Activated gamma-delta T cell treated with Interleukin-2 at 50 U/mL for 16 hours (primary cell): ENCODE data around the gene KCNIP4.
"Not testable (repeated sequence)": the region's sequence is repeated elsewhere in the genome, so short reads cannot be mapped to it uniquely, and the experiment has no call there.

Experiments used
- DNase-seq: peaks from one replicate; pipeline ENCODE4 v3.0.0-alpha.2; 2020

KCNIP4 gene

GRCh38 chr4:21447301-21448054 is 501.1 kb downstream of the KCNIP4 start:
- DNase-seq: no peak

GRCh38 chr4:21420166-21420565 is 528.4 kb downstream of the KCNIP4 start:
- DNase-seq: no peak

GRCh38 chr4:21415728-21416127 is 532.8 kb downstream of the KCNIP4 start:
- no peak for DNase-seq

- DNase-seq: no peak
Measured at GRCh38 chr4:21413807-21414370, 534.7 kb downstream of the KCNIP4 start.

GRCh38 chr4:21411086-21411485 is 537.5 kb downstream of the KCNIP4 start:
- no peak for DNase-seq

GRCh38 chr4:21410372-21410771 is 538.2 kb downstream of the KCNIP4 start:
- no peak for DNase-seq

GRCh38 chr4:21387683-21388082 is 560.9 kb downstream of the KCNIP4 start:
- DNase-seq: no peak

GRCh38 chr4:21386166-21386780 is 562.3 kb downstream of the KCNIP4 start:
- no peak for DNase-seq

- DNase-seq: no peak
Measured at GRCh38 chr4:21385706-21386105, 562.9 kb downstream of the KCNIP4 start.

- DNase-seq: no peak
Measured at GRCh38 chr4:21384609-21385008, 564.0 kb downstream of the KCNIP4 start.

- no peak for DNase-seq
Measured at GRCh38 chr4:21380861-21381260, 567.7 kb downstream of the KCNIP4 start.

- DNase-seq: no peak
Measured at GRCh38 chr4:21377046-21377445, 571.5 kb downstream of the KCNIP4 start.

- no peak for DNase-seq
Measured at GRCh38 chr4:21376176-21376575, 572.4 kb downstream of the KCNIP4 start.

GRCh38 chr4:21374641-21375368 is 573.8 kb downstream of the KCNIP4 start:
- DNase-seq: no peak

GRCh38 chr4:21367567-21367966 is 581.0 kb downstream of the KCNIP4 start:
- no peak for DNase-seq

- no peak for DNase-seq
Measured at GRCh38 chr4:21366840-21367239, 581.7 kb downstream of the KCNIP4 start.

- no peak for DNase-seq
Measured at GRCh38 chr4:21366312-21366711, 582.3 kb downstream of the KCNIP4 start.

- DNase-seq: no peak
Measured at GRCh38 chr4:21363701-21364100, 584.9 kb downstream of the KCNIP4 start.

GRCh38 chr4:21352354-21352753 is 596.2 kb downstream of the KCNIP4 start:
- not testable (repeated sequence) for DNase-seq

- no peak for DNase-seq
Measured at GRCh38 chr4:21347142-21347541, 601.4 kb downstream of the KCNIP4 start.

- no peak for DNase-seq
Measured at GRCh38 chr4:21327976-21328700, 620.4 kb downstream of the KCNIP4 start.

- DNase-seq: no peak
Measured at GRCh38 chr4:21320034-21320433, 628.5 kb downstream of the KCNIP4 start.

- DNase-seq: no peak
Measured at GRCh38 chr4:21307709-21308108, 640.9 kb downstream of the KCNIP4 start.
